K562 (cell line): Measurements from ENCODE around the gene ARHGEF17. TPM values are rescaled to one million over a fixed set of nuclear protein-coding genes. Genes with fewer than 3 reads are reported as not detected.
A peak's percentile ranks its signal among the peaks of the same experiment; 100 is the strongest.

Experiments used
- ATAC-seq: fragments of 200-7000 bp; cut with Tn5 transposase; 3 replicates; pipeline ENCODE4 v1.9.1; 2020; ENCODE audit warnings: moderate library complexity
- BruUV-seq: library from RNA; stranded (reverse); fragments of 400-500 nt; replicated peaks from 2 replicates; lab custom pipeline; 2021; lab: Mats Ljungman, UMichigan
- CTCF ChIA-PET: fragments of 300-600 bp; formaldehyde crosslinking; extraction: SDS; loops from one replicate; lab custom pipeline; 2021; ENCODE audit warnings: low intra/inter-chr PET ratio; lab: Yijun Ruan, JAX
- POLR2A ChIA-PET: fragments of 300-600, 350-650 bp; sonication (Branson Sonifier 250); formaldehyde crosslinking; extraction: SDS; loops from one replicate; lab custom pipeline; 2021; ENCODE audit warnings: antibody characterized with exemption, inconsistent platforms; lab: Yijun Ruan, JAX
- DNase-seq, 4 experiments: peaks; one replicate each; pipeline versions ENCODE4 v3.0.0 to v3.0.0-alpha.2; 2011 to 2018; ENCODE audit warnings: low spot score in 3 of 4, mixed read lengths in 3 of 4; ENCODE audit errors: extremely low read depth in 1 of 4
- FAIRE-seq: peaks from 2 replicates; lab custom pipeline; 2011; peaks lifted over from hg19 to GRCh38; lab: Jason Lieb, UNC
- H2AFZ ChIP-seq: 2 replicates; pipeline ENCODE4 v1.6.0; 2011; ENCODE audit warnings: low read depth, low read length, control low read depth, inconsistent platforms
- H3K27ac ChIP-seq: fragments of 200-600 bp; 3 replicates; pipeline ENCODE4 v1.8.0; 2011; ENCODE audit warnings: low read depth, mild to moderate bottlenecking, control low read depth, inconsistent platforms, low read length, moderate library complexity, mixed read lengths; ENCODE audit errors: extremely low read depth
- H3K27me3 ChIP-seq, 2 experiments: fragments of 300-600 bp in 1 of 2; 2 replicates in 1 of 2; 3 replicates in 1 of 2; pipeline versions ENCODE4 v1.6.0 to v1.8.0; 2011; ENCODE audit warnings: inconsistent platforms in 2 of 2, low read length in 2 of 2, mild to moderate bottlenecking in 1 of 2, mixed read lengths in 1 of 2, moderate library complexity in 1 of 2; ENCODE audit not compliant: control insufficient read depth in 2 of 2, insufficient read depth in 2 of 2
- H3K36me3 ChIP-seq: fragments of 300-600 bp; 3 replicates; pipeline ENCODE4 v1.8.0; 2011; ENCODE audit warnings: mild to moderate bottlenecking, low read length, inconsistent platforms; ENCODE audit not compliant: control insufficient read depth, insufficient read depth
- H3K4me1 ChIP-seq, 2 experiments: fragments of 200-600 bp in 1 of 2; replicated peaks in 1 of 2; 2 replicates in 1 of 2; 3 replicates in 1 of 2; pipeline versions ENCODE4 v1.5.1 to v1.8.0; 2011; ENCODE audit warnings: inconsistent platforms in 2 of 2, low read length in 2 of 2, mild to moderate bottlenecking in 1 of 2, mixed read lengths in 1 of 2, moderate library complexity in 1 of 2; ENCODE audit not compliant: control insufficient read depth in 2 of 2, insufficient read depth in 2 of 2
- H3K4me2 ChIP-seq: 2 replicates; pipeline ENCODE4 v1.6.1; 2011; ENCODE audit warnings: low read length, control low read depth, inconsistent platforms, mixed read lengths; ENCODE audit not compliant: insufficient read depth
- H3K4me3 ChIP-seq: fragments of 200-600 bp; sonication (generic), shearing (Covaris generic); 2 replicates; pipeline ENCODE4 v1.5.1; 2016; ENCODE audit warnings: control low read depth, inconsistent platforms
- H3K79me2 ChIP-seq: fragments of 200-600 bp; 3 replicates; pipeline ENCODE4 v1.8.0; 2011; ENCODE audit warnings: low read length, inconsistent platforms; ENCODE audit not compliant: control insufficient read depth, insufficient read depth
- H3K9ac ChIP-seq, 2 experiments: 2 replicates each; pipeline versions ENCODE4 v1.6.0 to v1.6.1; 2011; ENCODE audit warnings: low read depth in 2 of 2, low read length in 2 of 2, control low read depth in 1 of 2, inconsistent platforms in 1 of 2, mild to moderate bottlenecking in 1 of 2, mixed read lengths in 1 of 2; ENCODE audit not compliant: insufficient read depth in 1 of 2
- H3K9me1 ChIP-seq: one replicate; pipeline ENCODE4 v1.6.0; 2011; ENCODE audit warnings: inconsistent platforms, mild to moderate bottlenecking, low read length, moderate library complexity; ENCODE audit not compliant: control insufficient read depth, insufficient read depth
- H3K9me3 ChIP-seq: replicated peaks from 2 replicates; pipeline ENCODE4 v1.5.1; 2011; ENCODE audit warnings: low read depth, low read length, inconsistent platforms; ENCODE audit not compliant: control insufficient read depth, insufficient read depth
- H4K20me1 ChIP-seq: replicated peaks from 2 replicates; pipeline ENCODE4 v1.6.1; 2011; ENCODE audit warnings: low read length, inconsistent platforms, mixed read lengths; ENCODE audit not compliant: control insufficient read depth, insufficient read depth
- CTBP1 ChIP-seq: fragments of 450-650 bp; IDR thresholded peaks from 2 replicates; pipeline ENCODE4 v1.6.1; 2016; ENCODE audit warnings: borderline replicate concordance
- DACH1 ChIP-seq: fragments of 450-650 bp; IDR thresholded peaks from 2 replicates; pipeline ENCODE4 v1.6.1; 2018; ENCODE audit not compliant: partially characterized antibody
- ILK ChIP-seq: fragments of 450-650 bp; IDR thresholded peaks from 2 replicates; pipeline ENCODE4 v1.6.1; 2016; ENCODE audit warnings: missing genetic modification characterization, low read depth, mild to moderate bottlenecking, missing compliant biosample characterization, moderate library complexity, borderline replicate concordance
- KLF16 ChIP-seq: IDR thresholded peaks from 2 replicates; pipeline ENCODE4 v1.6.1; 2016; ENCODE audit warnings: antibody characterized with exemption
- MCM3 ChIP-seq: fragments of 450-650 bp; IDR thresholded peaks from 2 replicates; pipeline ENCODE4 v1.6.1; 2016
- NCOA4 ChIP-seq: fragments of 450-650 bp; IDR thresholded peaks from 2 replicates; pipeline ENCODE4 v1.6.1; 2018; ENCODE audit warnings: mild to moderate bottlenecking; ENCODE audit not compliant: partially characterized antibody
- NCOA6 ChIP-seq: fragments of 450-650 bp; IDR thresholded peaks from 2 replicates; pipeline ENCODE4 v1.6.1; 2017; ENCODE audit warnings: mild to moderate bottlenecking
- NFIC ChIP-seq: fragments of 450-650 bp; IDR thresholded peaks from 2 replicates; pipeline ENCODE4 v1.6.1; 2017; ENCODE audit warnings: mild to moderate bottlenecking, inconsistent platforms
- OTX1 ChIP-seq: fragments of 450-650 bp; formaldehyde crosslinking; IDR thresholded peaks from 2 replicates; pipeline ENCODE4 v1.4.0; 2022; ENCODE audit warnings: mild to moderate bottlenecking
- SMC3 ChIP-seq: conservative IDR thresholded peaks from 2 replicates; pipeline ENCODE4 v1.6.1; 2011; ENCODE audit warnings: low read depth, low read length, improper control_type of control experiment; ENCODE audit not compliant: insufficient read depth
- STAG1 ChIP-seq: sonication (generic); formaldehyde crosslinking; IDR thresholded peaks from 2 replicates; pipeline ENCODE4 v1.5.0; 2020; ENCODE audit warnings: missing genetic modification reagents, borderline replicate concordance
- TEAD1 ChIP-seq, 2 experiments: fragments of 450-650 bp in 1 of 2; sonication (generic) in 1 of 2; formaldehyde crosslinking; IDR thresholded peaks; 2 replicates each; pipeline versions ENCODE4 v1.4.0 to v1.8.0; 2020 to 2022; ENCODE audit warnings: mild to moderate bottlenecking in 2 of 2, missing genetic modification reagents in 1 of 2
- TEAD4 ChIP-seq, 2 experiments: sonication (generic) in 1 of 2; formaldehyde crosslinking in 1 of 2; IDR thresholded peaks; 2 replicates each; pipeline versions ENCODE4 v1.6.1 to v1.8.0; 2012 to 2022; ENCODE audit warnings: borderline replicate concordance in 1 of 2, inconsistent platforms in 1 of 2, low read length in 1 of 2, mild to moderate bottlenecking in 1 of 2, missing genetic modification reagents in 1 of 2
- TFAM ChIP-seq: fragments of 250-450 bp; sonication (Bioruptor Pico); conservative IDR thresholded peaks from 2 replicates; pipeline ENCODE4 v1.5.0; 2021; ENCODE audit warnings: mild to moderate bottlenecking, moderate library complexity
- ZFX ChIP-seq: sonication (generic); formaldehyde crosslinking; IDR thresholded peaks from 2 replicates; pipeline ENCODE4 v1.8.0; 2022; ENCODE audit warnings: mild to moderate bottlenecking, missing genetic modification reagents, moderate library complexity
- ZNF507 ChIP-seq: conservative IDR thresholded peaks from 2 replicates; pipeline ENCODE4 v1.6.1; 2017; ENCODE audit warnings: missing genetic modification characterization, missing compliant biosample characterization
- WGBS: fragments of 100-300 bp; shearing (Covaris generic); methylation state at CpG from one replicate; pipeline ENCODE4 v1.1.6; 2016; ENCODE audit warnings: low coverage, mixed read lengths; ENCODE audit not compliant: insufficient coverage; ENCODE audit errors: missing lambda C conversion rate; 5-methylcytosine and 5-hydroxymethylcytosine counted together
- in situ Hi-C: fragments of 300-500 bp; cut with MboI; formaldehyde crosslinking; loops from 4 replicates; pipeline ENCODE4 v1.15.0; 2018; ENCODE audit warnings: inconsistent platforms, mixed read lengths
- intact Hi-C: fragments of 100-400 bp; cut with micrococcal nuclease; formaldehyde crosslinking; loops from 2 replicates; pipeline ENCODE4 v1.14.2; 2022
- polyA plus RNA-seq, 8 experiments: library from polyadenylated mRNA; depleted of rRNA in 4 of 8; stranded (reverse) in 5 of 8; unstranded in 3 of 8; fragments of >200 nt; fragmentation: Nextera tagmentation in 2 of 8; fragmentation: Illumina TruSeq in 1 of 8; extraction: Ambion mirVana in 2 of 8; extraction: Trizol in 1 of 8; gene quantifications; 2 replicates each; pipeline versions ENCODE4 v1.2.1 to v1.2.3, GENCODE V29; 2011 to 2014; ENCODE audit warnings: inconsistent platforms in 1 of 8, missing spikeins in 1 of 8
- total RNA-seq, 7 experiments: library from RNA; depleted of rRNA in 6 of 7; stranded (reverse); fragments of >200 nt in 6 of 7; fragmentation: Illumina TruSeq in 2 of 7; extraction: Trizol in 2 of 7; gene quantifications; 2 replicates each; pipeline versions ENCODE4 v1.2.1 to v1.2.3, GENCODE V29; 2011 to 2021; ENCODE audit warnings: low replicate concordance in 1 of 7
- TF ChIP-seq, protein P1 (sequence below), 2 experiments: fragments of 450-650 bp; IDR thresholded peaks; 2 replicates each; pipeline ENCODE4 v1.6.1; 2016
- TF ChIP-seq, protein P2 (sequence below): sonication (generic); formaldehyde crosslinking; IDR thresholded peaks from 2 replicates; pipeline ENCODE4 v1.8.0; 2022; ENCODE audit warnings: mild to moderate bottlenecking, missing genetic modification reagents

Gene ARHGEF17
- total and polyA plus RNA-seq, 9 of the 15 experiments (the other 6 are each of a cell fraction or from before 2014, with no cell fraction given): 0.04 to 0.68 (median 0.10) TPM; not detected in 2

DNA sequence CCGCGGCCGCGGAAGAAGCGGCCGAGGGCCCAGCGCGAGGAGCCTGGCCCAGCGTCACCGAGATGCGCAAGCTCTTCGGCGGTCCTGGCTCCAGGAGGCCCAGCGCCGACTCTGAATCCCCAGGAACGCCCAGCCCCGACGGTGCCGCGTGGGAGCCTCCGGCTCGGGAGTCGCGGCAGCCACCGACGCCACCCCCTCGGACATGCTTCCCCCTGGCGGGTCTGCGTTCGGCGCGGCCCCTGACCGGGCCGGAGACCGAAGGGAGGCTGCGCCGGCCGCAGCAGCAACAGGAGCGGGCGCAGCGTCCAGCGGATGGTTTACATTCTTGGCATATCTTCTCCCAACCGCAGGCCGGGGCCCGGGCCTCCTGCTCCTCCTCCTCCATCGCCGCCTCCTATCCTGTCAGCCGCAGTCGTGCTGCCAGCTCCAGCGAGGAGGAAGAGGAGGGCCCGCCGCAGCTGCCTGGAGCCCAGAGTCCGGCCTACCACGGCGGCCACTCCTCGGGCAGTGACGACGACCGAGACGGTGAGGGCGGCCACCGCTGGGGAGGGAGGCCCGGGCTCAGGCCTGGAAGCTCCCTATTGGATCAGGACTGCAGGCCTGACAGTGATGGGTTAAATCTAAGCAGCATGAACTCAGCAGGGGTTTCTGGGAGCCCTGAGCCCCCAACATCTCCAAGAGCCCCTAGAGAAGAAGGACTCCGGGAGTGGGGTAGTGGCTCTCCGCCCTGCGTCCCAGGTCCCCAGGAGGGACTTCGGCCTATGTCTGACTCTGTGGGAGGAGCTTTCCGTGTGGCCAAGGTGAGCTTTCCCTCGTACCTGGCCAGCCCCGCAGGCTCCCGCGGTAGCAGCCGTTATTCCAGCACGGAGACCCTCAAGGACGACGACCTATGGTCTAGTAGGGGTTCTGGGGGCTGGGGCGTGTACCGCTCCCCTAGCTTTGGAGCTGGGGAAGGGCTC lies 1.2 kb downstream of the ARHGEF17 start:
- Histone ChIP-seq H3K27ac (no peak overlapping the region), H3K36me3 (no peaks in the 10 kb centered on the region), H3K4me2 (no peak overlapping the region), H3K4me3 (peak overlapping the region; percentile 49; the same call in 1 of the 2 replicates), H3K9me1 (no peaks in the 10 kb centered on the region), H3K79me2 (no peaks in the 10 kb centered on the region), H3K4me1 (peaks cover 0 to 22% of the 10 kb centered on the region in 2 experiments; a peak in 4 of 5 replicates), H3K27me3 (peaks cover 6 to 39% of the 10 kb centered on the region in 2 experiments; a peak in 3 of 5 replicates), H3K9me3 (no peaks in the 10 kb centered on the region), H4K20me1 (peaks cover 6% of the 10 kb centered on the region; the same call in 1 of the 2 replicates), H3K9ac (0 out of 4 replicates have a peak overlapping the region, but pooled peaks of 1 of the 2 experiments have one; percentile 2), H2AFZ (peak overlapping the region; percentile 87)
- WGBS: 34% methylated on average over 48 of the region's 78 CpGs
- CTCF ChIA-PET: interaction anchor here (3.3 kb wide), 1 partner anchor 25 kb away, joined by 76 read pairs; no protein-coding TSS in a partner anchor
- POLR2A ChIA-PET: interaction anchor here (0.6 kb wide), 1 partner anchor 1373 kb away, joined by 3 read pairs; no protein-coding TSS in a partner anchor
- FAIRE-seq: no peak
- no TSS peak for BruUV-seq
- peak; percentile 28 to 47 (median 36) for DNase-seq
- in situ Hi-C loops (loop anchor here (5.0 kb wide), 1 partner anchor 83 kb away; no protein-coding TSS in a partner anchor), intact Hi-C loops (loop anchor here (5.0 kb wide), 1 partner anchor 68 kb away; the partner anchor contains the start of gene RELT)
- no peak for ATAC-seq
- no peak for TF ChIP-seq KLF16
- TF ChIP-seq MCM3: no peak
- TF ChIP-seq DACH1: no peak
- TF ChIP-seq NCOA6: peak; percentile 77; the same call in 1 of the 2 replicates
- peak; percentile 85 to 87; a peak in 3 of 4 replicates for TF ChIP-seq TEAD1 (CRISPR knock-in tag; IDR thresholded peaks at IDR 0.05)
- TF ChIP-seq, protein P1, sequence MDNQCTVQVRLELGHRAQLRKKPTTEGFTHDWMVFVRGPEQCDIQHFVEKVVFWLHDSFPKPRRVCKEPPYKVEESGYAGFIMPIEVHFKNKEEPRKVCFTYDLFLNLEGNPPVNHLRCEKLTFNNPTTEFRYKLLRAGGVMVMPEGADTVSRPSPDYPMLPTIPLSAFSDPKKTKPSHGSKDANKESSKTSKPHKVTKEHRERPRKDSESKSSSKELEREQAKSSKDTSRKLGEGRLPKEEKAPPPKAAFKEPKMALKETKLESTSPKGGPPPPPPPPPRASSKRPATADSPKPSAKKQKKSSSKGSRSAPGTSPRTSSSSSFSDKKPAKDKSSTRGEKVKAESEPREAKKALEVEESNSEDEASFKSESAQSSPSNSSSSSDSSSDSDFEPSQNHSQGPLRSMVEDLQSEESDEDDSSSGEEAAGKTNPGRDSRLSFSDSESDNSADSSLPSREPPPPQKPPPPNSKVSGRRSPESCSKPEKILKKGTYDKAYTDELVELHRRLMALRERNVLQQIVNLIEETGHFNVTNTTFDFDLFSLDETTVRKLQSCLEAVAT (IDR thresholded peaks at IDR 0.05): 0 out of 4 replicates have a peak, but pooled peaks of 1 of the 2 experiments have one; percentile 20
- TF ChIP-seq TEAD4 (IDR thresholded peaks at IDR 0.05; ENCODE audit: low read length): 0 out of 2 replicates have a peak, but pooled peaks have one; percentile 20
- TF ChIP-seq TEAD4 (CRISPR knock-in tag; IDR thresholded peaks at IDR 0.05; ENCODE audit: borderline replicate concordance): no peak
- peak; percentile 54 for TF ChIP-seq NFIC
- no peak for TF ChIP-seq OTX1 (CRISPR knock-in tag)
- TF ChIP-seq ZFX (CRISPR knock-in tag): 0 out of 2 replicates have a peak, but pooled peaks have one; percentile 8
- TF ChIP-seq, protein P2, sequence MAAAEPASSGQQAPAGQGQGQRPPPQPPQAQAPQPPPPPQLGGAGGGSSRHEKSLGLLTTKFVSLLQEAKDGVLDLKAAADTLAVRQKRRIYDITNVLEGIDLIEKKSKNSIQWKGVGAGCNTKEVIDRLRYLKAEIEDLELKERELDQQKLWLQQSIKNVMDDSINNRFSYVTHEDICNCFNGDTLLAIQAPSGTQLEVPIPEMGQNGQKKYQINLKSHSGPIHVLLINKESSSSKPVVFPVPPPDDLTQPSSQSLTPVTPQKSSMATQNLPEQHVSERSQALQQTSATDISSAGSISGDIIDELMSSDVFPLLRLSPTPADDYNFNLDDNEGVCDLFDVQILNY (CRISPR knock-in tag): no peak
- TF ChIP-seq CTBP1: 0 out of 2 replicates have a peak, but pooled peaks have one; percentile 27
- no peak for TF ChIP-seq NCOA4
- no peak for TF ChIP-seq ILK (tag)
- TF ChIP-seq TFAM (CRISPR knock-in tag): no peak
- no peak for TF ChIP-seq ZNF507
- no peak for TF ChIP-seq STAG1 (CRISPR knock-in tag)
- no peak for TF ChIP-seq SMC3
